ENCODE measurements around the gene SLCO4A1. TPM values are rescaled to one million over a fixed set of nuclear protein-coding genes. Genes with fewer than 3 reads are reported as not detected.

SLCO4A1 gene
- total and polyA plus RNA-seq, 2 of the 4 experiments (the other 2 are of a cell fraction), result 0.72 to 1.1 TPM

DNA sequence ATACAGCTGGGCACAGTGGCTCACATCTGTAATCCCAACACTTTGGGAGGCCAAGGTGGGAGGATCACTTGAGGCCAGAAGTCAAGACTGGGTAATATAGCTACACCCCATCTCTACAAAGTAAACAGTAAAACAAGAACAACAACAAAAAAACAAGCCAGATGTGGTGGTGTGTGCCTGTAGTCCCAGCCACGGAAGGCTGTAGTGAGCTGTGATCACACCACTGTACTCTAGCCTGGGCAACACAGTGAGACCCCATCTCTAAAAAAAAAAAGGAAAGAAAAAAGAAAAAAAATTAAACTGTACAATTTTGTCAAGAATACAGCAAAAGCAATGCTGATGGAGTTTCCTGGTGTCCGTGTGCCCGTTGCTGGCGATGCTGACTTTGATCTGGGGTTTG is 47.2 kb upstream of the SLCO4A1 start:
- no peak overlapping the region for H3K23ac ChIP-seq (ENCODE audit: low read depth, low read length)
- no peak overlapping the region for H2AK9ac ChIP-seq (replicated peaks; ENCODE audit: low read depth, low read length, poor library complexity)
- no peak overlapping the region for H3K14ac ChIP-seq (replicated peaks; ENCODE audit: low read depth, low read length)
- no peak overlapping the region for H4K5ac ChIP-seq (ENCODE audit: low read depth, low read length)
- H3K4me2 ChIP-seq (ENCODE audit: low read depth, low read length), result no peak overlapping the region
- H3K18ac ChIP-seq (ENCODE audit: low read depth, low read length), result no peak overlapping the region
- H2BK20ac ChIP-seq (ENCODE audit: low read depth, low read length), result no peak overlapping the region
- no peak overlapping the region for H4K8ac ChIP-seq (ENCODE audit: low read depth in 2 of 2, low read length in 2 of 2)
- H3K27ac ChIP-seq (ENCODE audit: insufficient read depth, low read length), result no peak overlapping the region
- no peak overlapping the region for H2AFZ ChIP-seq (replicated peaks; ENCODE audit: low read length, poor library complexity)
- H3K9ac ChIP-seq (ENCODE audit: low read depth, low read length), result no peak overlapping the region
- H2AK5ac ChIP-seq (ENCODE audit: low read depth, low read length), result no peak overlapping the region
- peaks cover 20% of the 10 kb centered on the region for H3K27me3 ChIP-seq (ENCODE audit: control insufficient read depth, insufficient read depth, low read length)
- ATAC-seq (ENCODE audit: low read depth) (no peak), DNase-seq (no peak)
- POLR2A ChIA-PET (ENCODE audit: unreplicated experiment), result no interaction called here
- CTCF ChIA-PET, result no interaction called here
- no peak overlapping the region for H3K4ac ChIP-seq (ENCODE audit: low read depth, low read length)
- no peaks in the 10 kb centered on the region for H3K9me1 ChIP-seq (ENCODE audit: insufficient read depth, low read length)
- no peak overlapping the region for H2BK120ac ChIP-seq (ENCODE audit: low read depth, low read length)
- WGBS, 2 experiments (ENCODE audit: extremely low coverage in 2 of 2, insufficient read length in 1 of 2), result no CpG with 5 or more reads among the region's 4 CpGs
- H3K4me1 ChIP-seq (ENCODE audit: control insufficient read depth, insufficient read depth, low read length), result no peaks in the 10 kb centered on the region
- intact Hi-C loops (cut with micrococcal nuclease) (no loop called here), dilution Hi-C loops (cut with HindIII; ENCODE audit: low sequenced_read_pairs, unreplicated experiment) (no loop called here), in situ Hi-C loops (cut with MboI; ENCODE audit: low sequenced_read_pairs) (no loop called here)
- H3K56ac ChIP-seq (ENCODE audit: extremely low read depth, insufficient read depth, low read length), result no peak overlapping the region
- no peak for TF ChIP-seq SMC3 (IDR thresholded peaks at IDR 0.05; ENCODE audit: low read depth, low read length)
- no peak for TF ChIP-seq MXI1 (IDR thresholded peaks at IDR 0.05; ENCODE audit: borderline replicate concordance, low read depth, low read length)
- no peak for TF ChIP-seq POLR2A (IDR thresholded peaks at IDR 0.05; ENCODE audit: low read depth, low read length)
- TF ChIP-seq CHD1 (IDR thresholded peaks at IDR 0.05; ENCODE audit: low read depth, low read length), result no peak
- no peak for TF ChIP-seq MAFK (IDR thresholded peaks at IDR 0.05; ENCODE audit: low read depth, low read length)
- TF ChIP-seq USF2 (IDR thresholded peaks at IDR 0.05; ENCODE audit: low read depth, low read length), result no peak
- TF ChIP-seq BHLHE40 (IDR thresholded peaks at IDR 0.05; ENCODE audit: low read depth, low read length), result no peak
- TF ChIP-seq MAZ (IDR thresholded peaks at IDR 0.05; ENCODE audit: borderline replicate concordance, low read depth, low read length), result no peak
- TF ChIP-seq NFE2L2 (IDR thresholded peaks at IDR 0.05; ENCODE audit: low read depth, low read length), result no peak
- TF ChIP-seq RFX5 (IDR thresholded peaks at IDR 0.05; ENCODE audit: low read depth, low read length), result no peak
- no peak overlapping the region for H2BK5ac ChIP-seq (ENCODE audit: low read depth, low read length, poor library complexity, severe bottlenecking)
- H3K9me3 ChIP-seq (ENCODE audit: control insufficient read depth, insufficient read depth, low read length), result no peaks in the 10 kb centered on the region
- H3K79me1 ChIP-seq (ENCODE audit: low read depth in 1 of 2, low read length in 2 of 2), result no peaks in the 10 kb centered on the region
- BruUV-seq (replicated peaks), result no TSS peak
- H4K91ac ChIP-seq (ENCODE audit: insufficient read depth, low read depth, low read length), result no peak overlapping the region
- H3K36me3 ChIP-seq (ENCODE audit: control insufficient read depth, insufficient read depth, low read length), result no peaks in the 10 kb centered on the region
- no peak overlapping the region for H2BK15ac ChIP-seq (ENCODE audit: low read depth, low read length)
- H4K20me1 ChIP-seq (ENCODE audit: insufficient read depth, low read length), result no peaks in the 10 kb centered on the region; the same call in 1 of the 2 replicates
- H3K4me3 ChIP-seq (ENCODE audit: insufficient read depth, low read depth, low read length), result no peak overlapping the region

All from IMR-90 (cell line).